ENCODE data around the gene MPHOSPH9. TPM values are rescaled to one million over a fixed set of nuclear protein-coding genes. Genes with fewer than 3 reads are reported as not detected.

MPHOSPH9 gene
- total RNA-seq, 4 donors from 2014 or later, result 3.5 to 16.8 (median 9.8) TPM

DNA sequence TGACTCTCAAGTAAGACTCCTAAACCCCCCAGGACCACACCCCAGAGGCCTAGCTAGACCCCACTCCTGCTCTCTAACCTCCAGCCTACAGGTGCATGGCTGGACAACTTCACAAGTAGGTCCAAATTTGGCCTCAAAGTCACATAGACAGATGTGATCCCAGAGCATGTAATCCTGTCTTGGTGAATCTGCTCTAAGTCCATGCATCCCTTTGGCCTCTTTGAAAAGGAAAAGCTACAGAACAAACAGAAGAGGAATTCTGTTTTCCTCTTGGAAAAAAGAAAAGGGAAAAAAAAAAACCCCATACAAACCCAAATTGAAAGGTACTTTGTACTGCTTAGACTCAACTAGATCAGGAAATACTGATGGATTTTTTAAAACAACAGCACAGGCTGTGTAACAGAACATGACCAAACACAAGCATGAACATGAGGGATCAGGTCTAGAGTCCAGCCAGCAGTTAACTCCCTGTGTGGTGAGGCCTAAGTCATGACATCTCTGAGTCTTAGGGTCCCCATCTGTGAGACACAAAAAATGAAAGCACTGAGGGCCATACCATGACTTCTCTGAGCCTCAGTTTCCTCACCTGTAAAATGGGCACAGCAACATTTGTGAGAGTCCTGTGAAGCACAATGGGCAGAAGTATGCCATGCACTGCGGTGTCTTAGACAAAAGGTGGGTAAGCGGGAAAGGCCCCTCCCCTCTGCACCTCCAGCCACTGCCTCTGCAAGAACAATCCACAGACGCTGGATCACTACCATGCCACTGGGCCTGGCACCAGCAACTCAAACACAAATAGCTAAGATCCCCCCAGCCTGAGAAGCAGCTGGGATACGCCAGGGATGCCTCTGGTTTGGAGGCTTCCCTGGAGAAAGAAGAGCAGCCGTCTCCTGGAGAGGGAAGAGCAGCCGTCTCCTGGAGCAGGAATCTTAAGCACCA is 92.0 kb downstream of the MPHOSPH9 start:
- whole genome bisulfite sequencing, 2 donors, result 77 to 83% methylated on average over 5 to 6 of the region's 6 CpGs
- TF ChIP-seq POLR2A (IDR thresholded peaks at IDR 0.05), result no peak
- TF ChIP-seq, protein P1, sequence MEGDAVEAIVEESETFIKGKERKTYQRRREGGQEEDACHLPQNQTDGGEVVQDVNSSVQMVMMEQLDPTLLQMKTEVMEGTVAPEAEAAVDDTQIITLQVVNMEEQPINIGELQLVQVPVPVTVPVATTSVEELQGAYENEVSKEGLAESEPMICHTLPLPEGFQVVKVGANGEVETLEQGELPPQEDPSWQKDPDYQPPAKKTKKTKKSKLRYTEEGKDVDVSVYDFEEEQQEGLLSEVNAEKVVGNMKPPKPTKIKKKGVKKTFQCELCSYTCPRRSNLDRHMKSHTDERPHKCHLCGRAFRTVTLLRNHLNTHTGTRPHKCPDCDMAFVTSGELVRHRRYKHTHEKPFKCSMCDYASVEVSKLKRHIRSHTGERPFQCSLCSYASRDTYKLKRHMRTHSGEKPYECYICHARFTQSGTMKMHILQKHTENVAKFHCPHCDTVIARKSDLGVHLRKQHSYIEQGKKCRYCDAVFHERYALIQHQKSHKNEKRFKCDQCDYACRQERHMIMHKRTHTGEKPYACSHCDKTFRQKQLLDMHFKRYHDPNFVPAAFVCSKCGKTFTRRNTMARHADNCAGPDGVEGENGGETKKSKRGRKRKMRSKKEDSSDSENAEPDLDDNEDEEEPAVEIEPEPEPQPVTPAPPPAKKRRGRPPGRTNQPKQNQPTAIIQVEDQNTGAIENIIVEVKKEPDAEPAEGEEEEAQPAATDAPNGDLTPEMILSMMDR (IDR thresholded peaks at IDR 0.05), result no peak
- H3K4me3 ChIP-seq (ENCODE audit: low read depth, poor library complexity, severe bottlenecking), result no peak overlapping the region
- intact Hi-C loops (cut with DNase I; ENCODE audit: low total_unique reads), result loop anchor here (10.0 kb wide), 1 partner anchor 96 kb away; no protein-coding TSS in a partner anchor
- DNase-seq (ENCODE audit: low spot score in 2 of 2), result peak in 1 of 2 donors; percentile 74

DNA sequence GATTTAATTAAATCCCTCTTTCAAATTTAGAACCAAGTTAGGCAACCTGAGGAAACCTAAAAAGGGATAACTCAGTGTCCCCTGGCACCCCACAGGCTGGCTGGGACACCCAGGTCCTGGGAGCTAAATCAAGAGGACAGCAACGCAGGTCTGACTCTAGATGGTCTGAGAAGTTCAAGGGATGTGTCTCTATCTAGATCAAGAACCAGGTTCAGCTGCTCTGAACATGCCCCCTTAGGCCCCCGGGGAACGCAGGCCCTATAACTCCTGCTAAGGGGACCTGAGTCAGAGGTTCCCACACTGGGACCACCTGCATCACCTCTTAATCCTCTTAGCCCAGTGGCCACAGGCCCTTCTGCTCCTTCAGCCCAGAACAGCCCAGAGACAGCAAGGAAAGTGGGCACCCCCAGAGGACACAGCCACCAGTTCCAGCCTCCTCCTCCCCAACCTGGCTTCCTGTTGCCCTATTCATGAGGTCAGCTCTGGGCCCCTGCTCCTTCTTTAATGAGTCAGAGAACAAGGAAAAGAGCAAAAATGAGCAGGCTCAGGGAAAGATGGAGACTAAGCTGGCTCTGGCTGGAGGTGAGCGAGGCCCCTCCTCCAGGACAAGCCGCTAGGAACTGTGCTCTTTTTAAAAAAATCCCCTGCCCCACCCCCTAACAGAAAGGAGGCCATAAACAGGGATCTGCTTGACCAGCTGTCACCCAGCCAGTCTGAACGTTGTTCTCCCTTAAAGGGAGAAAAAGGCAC is 92.8 kb downstream of the MPHOSPH9 start:
- WGBS, 2 donors, result 71 to 72% methylated on average over 6 of the region's 6 CpGs
- no peak for TF ChIP-seq POLR2A (IDR thresholded peaks at IDR 0.05)
- TF ChIP-seq, protein P1 (IDR thresholded peaks at IDR 0.05), result no peak
- H3K4me3 ChIP-seq (ENCODE audit: low read depth, poor library complexity, severe bottlenecking), result no peak overlapping the region
- DNase-seq (ENCODE audit: low spot score in 2 of 2), result peak in 1 of 2 donors; percentile 72
- intact Hi-C loops (cut with DNase I; ENCODE audit: low total_unique reads), result loop anchor here (10.0 kb wide), 1 partner anchor 95 kb away; no protein-coding TSS in a partner anchor

DNA sequence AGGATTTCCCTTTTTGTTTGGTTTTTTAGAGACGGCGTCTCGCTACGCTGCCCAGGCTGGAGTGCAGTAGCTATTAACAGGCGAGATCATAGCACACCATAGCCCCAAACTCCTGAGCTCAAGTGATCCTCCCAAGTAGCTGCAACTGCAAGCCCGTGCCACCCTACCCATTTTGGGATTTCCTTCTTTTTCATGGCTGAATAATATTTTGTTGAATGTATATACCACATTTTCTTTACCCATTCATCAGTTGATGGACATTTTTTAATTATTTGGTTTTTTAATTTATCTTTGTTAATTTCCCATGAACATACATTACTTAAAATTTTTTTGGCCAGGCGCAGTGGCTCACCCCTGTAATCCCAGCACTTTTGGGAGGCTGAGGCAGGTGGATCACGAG is 97.3 kb downstream of the MPHOSPH9 start:
- no peak overlapping the region for H3K4me3 ChIP-seq (ENCODE audit: low read depth, poor library complexity, severe bottlenecking)
- TF ChIP-seq, protein P1 (IDR thresholded peaks at IDR 0.05), result no peak
- no peak for TF ChIP-seq POLR2A (IDR thresholded peaks at IDR 0.05)
- 72 to 74% methylated on average over 8 of the region's 8 CpGs for WGBS, 2 donors
- DNase-seq (ENCODE audit: low spot score in 2 of 2), result no peak
- intact Hi-C loops (cut with DNase I; ENCODE audit: low total_unique reads), result no loop called here

DNA sequence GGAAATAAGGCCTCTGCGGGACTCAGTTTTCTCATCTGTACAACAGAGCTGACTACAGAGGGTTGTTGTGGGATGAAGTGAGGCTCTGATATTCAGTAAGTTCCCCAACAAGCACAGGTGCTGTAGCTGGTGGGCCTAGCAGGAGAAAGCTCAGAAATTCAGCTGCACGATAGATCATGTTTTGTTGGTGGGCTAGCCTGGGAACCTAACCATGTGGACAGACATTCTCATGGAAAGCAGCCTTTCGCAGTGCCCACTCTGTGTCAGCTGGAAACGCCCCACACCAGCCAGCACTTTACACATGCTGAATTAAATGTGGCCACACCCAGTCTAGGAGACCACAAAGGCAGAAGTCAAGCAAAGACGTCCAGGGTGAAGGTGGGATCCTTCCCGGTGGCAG is 98.1 kb downstream of the MPHOSPH9 start:
- intact Hi-C loops (cut with DNase I; ENCODE audit: low total_unique reads), result no loop called here
- 84 to 88% methylated on average over 6 of the region's 6 CpGs for WGBS, 2 donors
- no peak for DNase-seq (ENCODE audit: low spot score in 2 of 2)
- no peak for TF ChIP-seq POLR2A (IDR thresholded peaks at IDR 0.05)
- no peak overlapping the region for H3K4me3 ChIP-seq (ENCODE audit: low read depth, poor library complexity, severe bottlenecking)

DNA sequence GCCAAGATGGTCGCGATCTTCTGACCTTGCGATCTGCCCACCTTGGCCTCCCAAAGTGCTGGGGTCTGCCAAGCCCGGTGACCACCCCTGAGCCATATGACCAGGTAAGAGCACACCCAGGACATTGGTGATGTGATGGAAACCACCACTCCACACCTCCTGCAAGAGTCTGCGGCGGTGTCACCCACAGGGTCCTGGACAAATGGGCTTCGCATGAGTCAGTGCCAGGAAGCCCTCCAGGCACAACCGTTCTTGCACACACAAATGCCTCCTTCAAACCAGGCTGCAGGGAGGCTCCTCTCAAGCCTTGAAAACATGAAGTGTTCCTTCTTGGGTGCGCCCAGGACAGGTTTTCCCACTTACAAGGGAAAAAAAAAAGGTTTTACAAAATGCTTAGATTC is 98.7 kb downstream of the MPHOSPH9 start:
- intact Hi-C loops (cut with DNase I; ENCODE audit: low total_unique reads), result no loop called here
- 76% methylated on average over 9 of the region's 9 CpGs for WGBS, 2 donors
- DNase-seq (ENCODE audit: low spot score in 2 of 2), result no peak
- TF ChIP-seq POLR2A (IDR thresholded peaks at IDR 0.05), result no peak
- TF ChIP-seq, protein P1 (IDR thresholded peaks at IDR 0.05), result no peak
- no peak overlapping the region for H3K4me3 ChIP-seq (ENCODE audit: low read depth, poor library complexity, severe bottlenecking)

DNA sequence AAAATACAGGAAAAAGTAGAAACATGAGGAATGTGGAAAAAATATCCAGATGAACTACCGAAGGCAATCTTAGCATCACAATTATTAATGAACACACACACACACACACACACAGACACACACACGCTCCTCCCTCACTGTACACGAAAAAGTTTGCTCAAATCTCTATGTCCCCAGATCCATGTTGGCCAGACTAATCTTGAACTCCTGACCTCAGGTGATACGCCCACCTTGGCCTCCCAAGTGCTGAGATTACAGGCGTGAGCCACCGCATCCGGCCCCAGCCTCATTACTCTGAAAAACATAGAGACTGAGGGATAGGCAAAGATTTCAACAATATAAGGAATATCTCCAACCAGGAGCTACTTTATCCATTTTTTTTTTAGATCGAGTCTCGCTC is 99.2 kb downstream of the MPHOSPH9 start:
- H3K4me3 ChIP-seq (ENCODE audit: low read depth, poor library complexity, severe bottlenecking), result no peak overlapping the region
- WGBS, 2 donors, result 86 to 95% methylated on average over 9 of the region's 9 CpGs
- intact Hi-C loops (cut with DNase I; ENCODE audit: low total_unique reads), result no loop called here
- TF ChIP-seq, protein P1 (IDR thresholded peaks at IDR 0.05), result no peak
- TF ChIP-seq POLR2A (IDR thresholded peaks at IDR 0.05), result no peak
- DNase-seq (ENCODE audit: low spot score in 2 of 2), result no peak

Measured in lower leg skin (tissue), 4 donors.